ENCODE data around the gene ITPR2. TPM values are rescaled to one million over a fixed set of nuclear protein-coding genes. Genes with fewer than 3 reads are reported as not detected.
A peak's percentile ranks its signal among the peaks of the same experiment; 100 is the strongest.

ITPR2 gene
- total and polyA plus RNA-seq, 5 donors: 4.2 to 32.1 (median 23.2) TPM

- Histone ChIP-seq H3K27ac (ENCODE audit: low read length) (no peak overlapping the region), H3K4me3 (ENCODE audit: low read length) (no peak overlapping the region), H3K27me3 (ENCODE audit: control insufficient read depth, insufficient read depth) (no peaks in the 10 kb centered on the region), H3K9me3 (ENCODE audit: control insufficient read depth, low read length) (no peaks in the 10 kb centered on the region), H3K4me1 (ENCODE audit: control insufficient read depth, insufficient read depth, low read length) (no peaks in the 10 kb centered on the region)
- ATAC-seq: no peak
- no peak for DNase-seq
- 71% methylated on average over 1 of the region's 1 CpG for WGBS
- intact Hi-C loops (cut with DNase I): no loop called here
Observed at GRCh38 chr12:26303418-26303817, 529.6 kb downstream of the ITPR2 start.

- Histone ChIP-seq H3K27ac (ENCODE audit: low read length) (no peak overlapping the region), H3K4me1 (ENCODE audit: control insufficient read depth, insufficient read depth, low read length) (no peaks in the 10 kb centered on the region), H3K4me3 (ENCODE audit: low read length) (no peak overlapping the region), H3K27me3 (ENCODE audit: control insufficient read depth, insufficient read depth) (no peaks in the 10 kb centered on the region), H3K9me3 (ENCODE audit: control insufficient read depth, low read length) (no peaks in the 10 kb centered on the region)
- DNase-seq (no peak), ATAC-seq (no peak)
- over 99% methylated on average over 3 of the region's 3 CpGs for WGBS
- intact Hi-C loops (cut with DNase I): no loop called here
Observed at GRCh38 chr12:26302776-26303175, 530.2 kb downstream of the ITPR2 start.

GRCh38 chr12:26299751-26300150 is 533.2 kb downstream of the ITPR2 start:
- 86% methylated on average over 1 of the region's 1 CpG for WGBS
- Histone ChIP-seq H3K4me3 (ENCODE audit: low read length) (no peak overlapping the region), H3K27ac (ENCODE audit: low read length) (no peak overlapping the region), H3K9me3 (ENCODE audit: control insufficient read depth, low read length) (no peaks in the 10 kb centered on the region), H3K4me1 (ENCODE audit: control insufficient read depth, insufficient read depth, low read length) (no peaks in the 10 kb centered on the region), H3K27me3 (ENCODE audit: control insufficient read depth, insufficient read depth) (no peaks in the 10 kb centered on the region)
- intact Hi-C loops (cut with DNase I): no loop called here
- no peak for ATAC-seq
- no peak for DNase-seq

- H3K27me3 ChIP-seq (ENCODE audit: control insufficient read depth, insufficient read depth): no peaks in the 10 kb centered on the region
- intact Hi-C loops (cut with DNase I): no loop called here
- H3K27ac ChIP-seq (ENCODE audit: low read length): no peak overlapping the region
- H3K4me3 ChIP-seq (ENCODE audit: low read length): no peak overlapping the region
- peak; percentile 94 for ATAC-seq
- no peak for DNase-seq
- no peaks in the 10 kb centered on the region for H3K9me3 ChIP-seq (ENCODE audit: control insufficient read depth, low read length)
- WGBS: 39% methylated on average over 6 of the region's 6 CpGs
- no peaks in the 10 kb centered on the region for H3K4me1 ChIP-seq (ENCODE audit: control insufficient read depth, insufficient read depth, low read length)
Observed at GRCh38 chr12:26298785-26299621, 534.0 kb downstream of the ITPR2 start.

- no peak for DNase-seq
- intact Hi-C loops (cut with DNase I): no loop called here
Observed at GRCh38 chr12:26297396-26298070, 535.5 kb downstream of the ITPR2 start.

GRCh38 chr12:26295001-26295400 is 538.0 kb downstream of the ITPR2 start:
- intact Hi-C loops (cut with DNase I): no loop called here
- 90% methylated on average over 4 of the region's 4 CpGs for WGBS
- ATAC-seq: no peak

More at GRCh38 chr12:26297396-26298070, 535.5 kb downstream of the ITPR2 start:
- Histone ChIP-seq H3K4me3 (ENCODE audit: low read length) (no peak overlapping the region), H3K27me3 (ENCODE audit: control insufficient read depth, insufficient read depth) (no peaks in the 10 kb centered on the region), H3K9me3 (ENCODE audit: control insufficient read depth, low read length) (no peaks in the 10 kb centered on the region), H3K27ac (ENCODE audit: low read length) (no peak overlapping the region), H3K4me1 (ENCODE audit: control insufficient read depth, insufficient read depth, low read length) (no peaks in the 10 kb centered on the region)
- no peak for ATAC-seq
- WGBS: 71% methylated on average over 8 of the region's 8 CpGs

GRCh38 chr12:26293612-26294011 is 539.4 kb downstream of the ITPR2 start:
- no peaks in the 10 kb centered on the region for H3K4me1 ChIP-seq (ENCODE audit: control insufficient read depth, insufficient read depth, low read length)
- no peak for DNase-seq
- WGBS: 87% methylated on average over 2 of the region's 2 CpGs
- intact Hi-C loops (cut with DNase I): no loop called here
- H3K9me3 ChIP-seq (ENCODE audit: control insufficient read depth, low read length): no peaks in the 10 kb centered on the region
- no peaks in the 10 kb centered on the region for H3K27me3 ChIP-seq (ENCODE audit: control insufficient read depth, insufficient read depth)
- no peak for ATAC-seq
- no peak overlapping the region for H3K4me3 ChIP-seq (ENCODE audit: low read length)
- no peak overlapping the region for H3K27ac ChIP-seq (ENCODE audit: low read length)

More at GRCh38 chr12:26295001-26295400, 538.0 kb downstream of the ITPR2 start:
- Histone ChIP-seq H3K4me3 (ENCODE audit: low read length) (no peak overlapping the region), H3K4me1 (ENCODE audit: control insufficient read depth, insufficient read depth, low read length) (no peaks in the 10 kb centered on the region), H3K27ac (ENCODE audit: low read length) (no peak overlapping the region), H3K27me3 (ENCODE audit: control insufficient read depth, insufficient read depth) (no peaks in the 10 kb centered on the region), H3K9me3 (ENCODE audit: control insufficient read depth, low read length) (no peaks in the 10 kb centered on the region)
- no peak for DNase-seq

- Histone ChIP-seq H3K27ac (ENCODE audit: low read length) (no peak overlapping the region), H3K4me1 (ENCODE audit: control insufficient read depth, insufficient read depth, low read length) (peaks cover 6% of the 10 kb centered on the region)
- intact Hi-C loops (cut with DNase I): no loop called here
Observed at GRCh38 chr12:26292596-26292995, 540.4 kb downstream of the ITPR2 start.

GRCh38 chr12:26290565-26290964 is 542.4 kb downstream of the ITPR2 start:
- 94% methylated on average over 2 of the region's 2 CpGs for WGBS
- DNase-seq (no peak), ATAC-seq (no peak)
- Histone ChIP-seq H3K27me3 (ENCODE audit: control insufficient read depth, insufficient read depth) (no peaks in the 10 kb centered on the region), H3K9me3 (ENCODE audit: control insufficient read depth, low read length) (no peaks in the 10 kb centered on the region), H3K4me3 (ENCODE audit: low read length) (no peak overlapping the region), H3K27ac (ENCODE audit: low read length) (no peak overlapping the region), H3K4me1 (ENCODE audit: control insufficient read depth, insufficient read depth, low read length) (peaks cover 7% of the 10 kb centered on the region)
- intact Hi-C loops (cut with DNase I): no loop called here

More at GRCh38 chr12:26292596-26292995, 540.4 kb downstream of the ITPR2 start:
- Histone ChIP-seq H3K9me3 (ENCODE audit: control insufficient read depth, low read length) (no peaks in the 10 kb centered on the region), H3K4me3 (ENCODE audit: low read length) (no peak overlapping the region), H3K27me3 (ENCODE audit: control insufficient read depth, insufficient read depth) (no peaks in the 10 kb centered on the region)
- ATAC-seq (no peak), DNase-seq (no peak)
- WGBS: 98% methylated on average over 1 of the region's 1 CpG

GRCh38 chr12:26287671-26288381 is 545.2 kb downstream of the ITPR2 start:
- ATAC-seq (peak; percentile 73 to 81), DNase-seq (peak; percentile 44 to 71 (median 67))
- 62% methylated on average over 14 of the region's 14 CpGs for WGBS

More at GRCh38 chr12:26287671-26288381, 545.2 kb downstream of the ITPR2 start:
- intact Hi-C loops (cut with DNase I): loop anchor here in 1 of 4 donors (10.0 kb wide), 1 partner anchor 163 kb away; the partner anchor contains the start of gene BHLHE41
- no peak overlapping the region for H3K4me3 ChIP-seq (ENCODE audit: low read length)
- H3K9me3 ChIP-seq (ENCODE audit: control insufficient read depth, low read length): no peaks in the 10 kb centered on the region
- H3K27ac ChIP-seq (ENCODE audit: low read length): peak overlapping the region; percentile 69
- H3K4me1 ChIP-seq (ENCODE audit: control insufficient read depth, insufficient read depth, low read length): peaks cover 7% of the 10 kb centered on the region
- H3K27me3 ChIP-seq (ENCODE audit: control insufficient read depth, insufficient read depth): no peaks in the 10 kb centered on the region

Data from right cardiac atrium (tissue), 5 donors.